HEK293 (cell line): ENCODE results near the gene RPS6KA2.

Source experiments
- CTCF ChIA-PET: fragments of 350-600 bp; formaldehyde crosslinking; extraction: SDS; loops from one replicate; lab custom pipeline; 2021; ENCODE audit warnings: antibody characterized with exemption; lab: Yijun Ruan, JAX
- POLR2A ChIA-PET: fragments of 300-600 bp; formaldehyde crosslinking; extraction: SDS; loops from one replicate; lab custom pipeline; 2020; ENCODE audit warnings: antibody characterized with exemption, inconsistent platforms; lab: Yijun Ruan, JAX
- H3K27ac ChIP-seq: fragments of 200-500 bp; sonication (Bioruptor generic); 2 replicates; pipeline ENCODE4 v1.5.1; 2014; ENCODE audit warnings: low read depth, low read length, control low read depth, inconsistent platforms; ENCODE audit errors: extremely low read depth
- H3K36me3 ChIP-seq, 2 experiments: fragments of 200-500 bp in 1 of 2; sonication (Bioruptor generic) in 1 of 2; 1 replicate in 1 of 2; 2 replicates in 1 of 2; pipeline ENCODE4 v1.5.1; 2014 to 2017; ENCODE audit warnings: inconsistent platforms in 2 of 2, low read length in 2 of 2; ENCODE audit not compliant: control insufficient read depth in 2 of 2, insufficient read depth in 1 of 2
- H3K4me1 ChIP-seq: fragments of 200-500 bp; sonication (Bioruptor generic); 2 replicates; pipeline ENCODE4 v1.5.1; 2014; ENCODE audit warnings: mild to moderate bottlenecking, low read length, inconsistent platforms; ENCODE audit not compliant: control insufficient read depth, insufficient read depth
- H3K4me3 ChIP-seq: 2 replicates; pipeline ENCODE4 v1.5.1; 2011; ENCODE audit warnings: low read depth, mild to moderate bottlenecking, control low read depth, low read length, moderate library complexity
- H3K9me3 ChIP-seq: fragments of 200-500 bp; sonication (Bioruptor generic); 2 replicates; pipeline ENCODE4 v1.5.1; 2014; ENCODE audit warnings: low read depth, low read length, inconsistent platforms; ENCODE audit not compliant: control insufficient read depth, insufficient read depth
- BCL11A ChIP-seq: fragments of 450-650 bp; formaldehyde crosslinking; IDR thresholded peaks from 2 replicates; pipeline ENCODE4 v1.5.1; 2016; ENCODE audit warnings: low read depth, missing biosample characterization, missing genetic modification characterization
- EGR2 ChIP-seq: fragments of 450-650 bp; formaldehyde crosslinking; IDR thresholded peaks from 2 replicates; pipeline ENCODE4 v1.5.1; 2016; ENCODE audit warnings: low read depth, missing biosample characterization, missing genetic modification characterization
- GLIS2 ChIP-seq: fragments of 450-650 bp; formaldehyde crosslinking; IDR thresholded peaks from 2 replicates; pipeline ENCODE4 v1.5.1; 2016; ENCODE audit warnings: missing biosample characterization, missing genetic modification characterization
- HOXA7 ChIP-seq: sonication (generic); formaldehyde crosslinking; IDR thresholded peaks from 2 replicates; pipeline ENCODE4 v1.8.1; 2022; ENCODE audit warnings: missing genetic modification reagents, borderline replicate concordance
- IKZF3 ChIP-seq: fragments of 450-650 bp; IDR thresholded peaks from 2 replicates; pipeline ENCODE4 v1.5.0; 2018; ENCODE audit warnings: missing biosample characterization, mild to moderate bottlenecking, missing genetic modification characterization, moderate library complexity
- PRDM4 ChIP-seq: fragments of 450-650 bp; formaldehyde crosslinking; IDR thresholded peaks from 2 replicates; pipeline ENCODE4 v1.5.1; 2017; ENCODE audit warnings: missing biosample characterization, missing genetic modification characterization
- SP7 ChIP-seq: fragments of 450-650 bp; formaldehyde crosslinking; IDR thresholded peaks from 2 replicates; pipeline ENCODE4 v1.5.1; 2016; ENCODE audit warnings: missing biosample characterization, missing genetic modification characterization
- ZBTB11 ChIP-seq: fragments of 450-650 bp; formaldehyde crosslinking; conservative IDR thresholded peaks from 2 replicates; pipeline ENCODE4 v1.5.1; 2016; ENCODE audit warnings: low read depth, missing biosample characterization, missing genetic modification characterization
- ZBTB20 ChIP-seq: fragments of 450-650 bp; formaldehyde crosslinking; IDR thresholded peaks from 2 replicates; pipeline ENCODE4 v1.5.1; 2016; ENCODE audit warnings: missing biosample characterization, missing genetic modification characterization
- ZBTB21 ChIP-seq: fragments of 450-650 bp; formaldehyde crosslinking; IDR thresholded peaks from 2 replicates; pipeline ENCODE4 v1.5.1; 2017; ENCODE audit warnings: missing biosample characterization, missing genetic modification characterization
- ZFP3 ChIP-seq: fragments of 450-650 bp; formaldehyde crosslinking; IDR thresholded peaks from 2 replicates; pipeline ENCODE4 v1.5.1; 2016; ENCODE audit warnings: low read depth, missing biosample characterization, missing genetic modification characterization
- ZFP41 ChIP-seq: fragments of 450-650 bp; formaldehyde crosslinking; IDR thresholded peaks from 2 replicates; pipeline ENCODE4 v1.5.1; 2016; ENCODE audit warnings: missing biosample characterization, missing genetic modification characterization, borderline replicate concordance
- ZNF19 ChIP-seq: fragments of 450-650 bp; formaldehyde crosslinking; IDR thresholded peaks from 2 replicates; pipeline ENCODE4; 2016; ENCODE audit warnings: missing biosample characterization, missing genetic modification characterization, low read depth
- ZNF221 ChIP-seq: fragments of 450-650 bp; formaldehyde crosslinking; IDR thresholded peaks from 2 replicates; pipeline ENCODE4 v1.5.1; 2017; ENCODE audit warnings: missing biosample characterization, missing genetic modification characterization, borderline replicate concordance
- ZNF280C ChIP-seq: fragments of 450-650 bp; formaldehyde crosslinking; IDR thresholded peaks from 2 replicates; pipeline ENCODE4 v1.5.1; 2016; ENCODE audit warnings: missing biosample characterization, missing genetic modification characterization
- ZNF391 ChIP-seq: fragments of 450-650 bp; formaldehyde crosslinking; IDR thresholded peaks from 2 replicates; pipeline ENCODE4 v1.5.1; 2016; ENCODE audit warnings: low read depth, missing biosample characterization, missing genetic modification characterization, borderline replicate concordance
- ZNF433 ChIP-seq: fragments of 450-650 bp; formaldehyde crosslinking; IDR thresholded peaks from 2 replicates; pipeline ENCODE4 v1.5.1; 2016; ENCODE audit warnings: missing biosample characterization, missing genetic modification characterization, low read depth
- ZNF518A ChIP-seq: fragments of 450-650 bp; formaldehyde crosslinking; conservative IDR thresholded peaks from 2 replicates; pipeline ENCODE4 v1.5.1; 2016; ENCODE audit warnings: low read depth, missing biosample characterization, missing genetic modification characterization
- ZNF558 ChIP-seq: fragments of 450-650 bp; formaldehyde crosslinking; IDR thresholded peaks from 2 replicates; pipeline ENCODE4 v1.5.1; 2016; ENCODE audit warnings: missing biosample characterization, missing genetic modification characterization
- ZNF664 ChIP-seq: fragments of 450-650 bp; formaldehyde crosslinking; IDR thresholded peaks from 2 replicates; pipeline ENCODE4 v1.5.1; 2016; ENCODE audit warnings: missing biosample characterization, missing genetic modification characterization
- ZNF830 ChIP-seq: fragments of 450-650 bp; IDR thresholded peaks from 2 replicates; pipeline ENCODE4 v1.5.0; 2018; ENCODE audit warnings: missing biosample characterization, missing genetic modification characterization, low read depth, mild to moderate bottlenecking, moderate library complexity

RPS6KA2 gene

GRCh38 chr6:166463359-166464067, 163.5 kb downstream of the RPS6KA2 start (continued):
- TF ChIP-seq ZBTB11 (tag by site-specific recombination), result no peak
- no peak for TF ChIP-seq ZNF433 (tag by site-specific recombination)
- TF ChIP-seq IKZF3, result no peak
- no peak for TF ChIP-seq ZNF280C

- Histone ChIP-seq H3K36me3 (peaks cover 0 to 5% of the 10 kb centered on the region in 2 experiments; a peak in 1 of 3 replicates), H3K4me3 (no peak overlapping the region), H3K9me3 (no peaks in the 10 kb centered on the region), H3K27ac (no peak overlapping the region), H3K4me1 (no peaks in the 10 kb centered on the region)
- POLR2A ChIA-PET, result no interaction called here
- TF ChIP-seq HOXA7 (CRISPR knock-in tag) (no peak), BCL11A (tag by site-specific recombination) (no peak), ZNF19 (no peak), ZNF221 (tag by site-specific recombination) (no peak), ZNF664 (tag by site-specific recombination) (no peak), ZBTB21 (tag by site-specific recombination) (no peak), ZNF830 (tag by site-specific recombination) (no peak), ZNF558 (tag by site-specific recombination) (no peak), ZFP3 (tag by site-specific recombination) (no peak), ZFP41 (no peak), ZBTB20 (tag by site-specific recombination) (no peak), ZNF518A (no peak), GLIS2 (no peak), SP7 (tag by site-specific recombination) (no peak), PRDM4 (tag by site-specific recombination) (no peak), ZNF391 (tag by site-specific recombination) (no peak), EGR2 (no peak)
- CTCF ChIA-PET, result interaction anchor here (0.6 kb wide), 1 partner anchor 503 kb away, joined by 3 read pairs; no protein-coding TSS in a partner anchor
Measured at GRCh38 chr6:166462461-166463135, 164.5 kb downstream of the RPS6KA2 start.
